Bronchial epithelial cell (primary cell): ENCODE results near the gene OR1E1. TPM values are rescaled to one million over a fixed set of nuclear protein-coding genes. Genes with fewer than 3 reads are reported as not detected.
"Not testable (repeated sequence)": the region's sequence is repeated elsewhere in the genome, so short reads cannot be mapped to it uniquely, and the experiment has no call there.

Experiments used
- DNase-seq: peaks from one replicate; pipeline ENCODE4 v3.0.0-alpha.2; 2010; ENCODE audit warnings: low read depth
- FAIRE-seq: peaks from 2 replicates; lab custom pipeline; 2011; peaks lifted over from hg19 to GRCh38; lab: Jason Lieb, UNC
- H3K27me3 ChIP-seq: 2 replicates; pipeline ENCODE4 v1.5.1; 2011; ENCODE audit warnings: low read length; ENCODE audit not compliant: control insufficient read depth, insufficient read depth
- H3K36me3 ChIP-seq: 2 replicates; pipeline ENCODE4 v1.5.1; 2011; ENCODE audit warnings: low read length; ENCODE audit not compliant: control insufficient read depth, insufficient read depth
- H3K4me3 ChIP-seq: 2 replicates; pipeline ENCODE4 v1.5.1; 2011; ENCODE audit warnings: mild to moderate bottlenecking, low read depth, low read length, control low read depth
- CTCF ChIP-seq: IDR thresholded peaks from 2 replicates; pipeline ENCODE4 v1.5.1; 2011; ENCODE audit warnings: mild to moderate bottlenecking, moderate library complexity, low read length, control low read depth, inconsistent platforms; ENCODE audit not compliant: insufficient read depth, severe bottlenecking
- total RNA-seq: library from RNA; depleted of rRNA; stranded (reverse); fragments of >200 nt; gene quantifications from 2 replicates; pipeline ENCODE4 v1.2.1, GENCODE V29; 2014

The OR1E1 gene
- total RNA-seq, 1 donor from 2014 or later = not detected

DNA sequence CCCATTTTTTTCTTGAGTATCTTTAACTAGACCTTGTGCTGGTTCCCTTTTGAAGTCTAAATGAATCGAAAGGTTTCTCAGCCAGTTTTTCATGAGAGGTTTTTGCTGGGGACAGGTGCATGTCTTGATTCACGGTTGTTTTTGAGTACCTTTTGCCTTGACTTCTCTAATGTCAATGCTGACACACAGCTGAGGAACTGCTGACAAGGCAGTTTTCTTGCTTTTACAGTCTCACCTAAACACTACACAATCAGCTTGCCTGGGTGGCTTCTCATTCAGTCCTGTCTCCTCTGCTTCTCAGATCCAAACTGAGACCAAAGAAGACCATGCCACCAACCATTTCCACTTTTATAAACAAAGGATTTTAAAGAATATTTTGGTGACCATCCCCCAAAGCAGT lies 20.0 kb upstream of the OR1E1 start:
- FAIRE-seq = no peak

GRCh38 chr17:3415610-3416009 lies 17.4 kb upstream of the OR1E1 start:
- no peak overlapping the region for H3K4me3 ChIP-seq
- FAIRE-seq = no peak
- TF ChIP-seq CTCF = no peak

More for the DNA sequence above, 20.0 kb upstream of the OR1E1 start:
- Histone ChIP-seq H3K36me3 (no peaks in the 10 kb centered on the region), H3K27me3 (no peaks in the 10 kb centered on the region), H3K4me3 (no peak overlapping the region)
- no peak for TF ChIP-seq CTCF
- no peak for DNase-seq

GRCh38 chr17:3412216-3412615 lies 14.0 kb upstream of the OR1E1 start:
- H3K27me3 ChIP-seq, DNase-seq, H3K4me3 ChIP-seq, H3K36me3 ChIP-seq: not testable (repeated sequence)
- FAIRE-seq = peak; percentile 64

More at GRCh38 chr17:3415610-3416009, 17.4 kb upstream of the OR1E1 start:
- Histone ChIP-seq H3K27me3 (no peaks in the 10 kb centered on the region), H3K36me3 (no peaks in the 10 kb centered on the region)
- DNase-seq = no peak

DNA sequence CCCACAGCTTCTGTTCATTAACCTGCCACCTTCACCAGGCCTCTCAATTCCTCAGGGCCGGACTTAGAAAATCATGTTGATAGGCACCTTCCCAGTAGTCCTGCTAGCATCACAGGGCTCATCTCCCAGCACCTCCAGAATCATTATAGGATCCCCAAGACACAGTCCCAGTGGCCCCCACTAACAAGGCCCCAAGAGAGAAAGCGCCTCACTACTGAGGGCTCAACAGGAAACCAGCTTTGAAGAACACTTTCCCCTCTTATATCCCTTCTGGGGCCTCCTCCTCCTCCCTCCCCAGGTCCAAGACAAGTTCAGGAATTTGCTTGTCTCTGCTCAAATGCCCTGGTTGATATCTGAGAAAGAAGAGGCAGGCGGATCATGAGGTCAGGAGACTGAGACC lies 12.9 kb upstream of the OR1E1 start, which contains the start of gene OR3A3:
OR3A3 (plus strand) TSS at position 301 of the 400 bp plus-strand sequence.
- H3K27me3 ChIP-seq = no peaks in the 10 kb centered on the region
- no peak within 1 kb of the TSS for H3K4me3 ChIP-seq
- H3K36me3 ChIP-seq = no peaks in the 10 kb centered on the region
- TF ChIP-seq CTCF = no peak
- FAIRE-seq (no peak), DNase-seq (no peak)

DNA sequence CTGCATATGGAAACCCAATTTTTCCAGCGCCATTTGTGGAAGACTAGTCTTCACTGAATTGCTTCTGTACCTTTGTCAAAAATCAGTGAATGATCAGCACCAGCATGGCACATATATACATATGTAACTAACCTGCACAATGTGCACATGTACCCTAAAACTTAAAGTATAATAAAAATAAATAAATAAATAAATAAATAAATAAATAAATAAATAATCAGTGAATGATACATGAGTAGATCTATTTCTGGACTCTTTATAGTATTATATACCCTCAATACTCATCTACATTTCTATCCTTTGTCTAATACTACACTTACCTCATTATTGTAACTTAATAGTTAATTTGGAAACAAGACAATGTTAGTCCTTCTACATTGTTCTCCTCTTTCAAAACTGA lies 5.6 kb upstream of the OR1E1 start:
- DNase-seq, FAIRE-seq, H3K36me3 ChIP-seq, H3K4me3 ChIP-seq, H3K27me3 ChIP-seq: not testable (repeated sequence)

- DNase-seq = no peak
- FAIRE-seq = no peak
- Histone ChIP-seq H3K27me3 (no peaks in the 10 kb centered on the region), H3K36me3 (no peaks in the 10 kb centered on the region), H3K4me3 (no peak overlapping the region)
- no peak for TF ChIP-seq CTCF
Observed at GRCh38 chr17:3401786-3402185, 3.6 kb upstream of the OR1E1 start.

- Histone ChIP-seq H3K4me3 (no peak overlapping the region), H3K27me3 (no peaks in the 10 kb centered on the region), H3K36me3 (no peaks in the 10 kb centered on the region)
- no peak for TF ChIP-seq CTCF
- DNase-seq = peak; percentile 2
- FAIRE-seq = no peak
Observed at GRCh38 chr17:3400055-3400454, 1.8 kb upstream of the OR1E1 start.

GRCh38 chr17:3397801-3398200 lies 409 bp downstream of the OR1E1 start:
- not testable (repeated sequence) for H3K4me3 ChIP-seq, H3K27me3 ChIP-seq, DNase-seq, H3K36me3 ChIP-seq
- FAIRE-seq = peak; percentile 52
